CD4-positive, alpha-beta T cell treated with Interleukin-2 at 100 ng/mL for 4 hours (primary cell): ENCODE data around the gene OTUB1.
"Not testable (repeated sequence)": the region's sequence is repeated elsewhere in the genome, so short reads cannot be mapped to it uniquely, and the experiment has no call there.

Experiments
- DNase-seq: peaks from one replicate; pipeline ENCODE4 v3.0.0-alpha.2; 2020; ENCODE audit warnings: low spot score

OTUB1 gene, protein sequence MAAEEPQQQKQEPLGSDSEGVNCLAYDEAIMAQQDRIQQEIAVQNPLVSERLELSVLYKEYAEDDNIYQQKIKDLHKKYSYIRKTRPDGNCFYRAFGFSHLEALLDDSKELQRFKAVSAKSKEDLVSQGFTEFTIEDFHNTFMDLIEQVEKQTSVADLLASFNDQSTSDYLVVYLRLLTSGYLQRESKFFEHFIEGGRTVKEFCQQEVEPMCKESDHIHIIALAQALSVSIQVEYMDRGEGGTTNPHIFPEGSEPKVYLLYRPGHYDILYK

DNA sequence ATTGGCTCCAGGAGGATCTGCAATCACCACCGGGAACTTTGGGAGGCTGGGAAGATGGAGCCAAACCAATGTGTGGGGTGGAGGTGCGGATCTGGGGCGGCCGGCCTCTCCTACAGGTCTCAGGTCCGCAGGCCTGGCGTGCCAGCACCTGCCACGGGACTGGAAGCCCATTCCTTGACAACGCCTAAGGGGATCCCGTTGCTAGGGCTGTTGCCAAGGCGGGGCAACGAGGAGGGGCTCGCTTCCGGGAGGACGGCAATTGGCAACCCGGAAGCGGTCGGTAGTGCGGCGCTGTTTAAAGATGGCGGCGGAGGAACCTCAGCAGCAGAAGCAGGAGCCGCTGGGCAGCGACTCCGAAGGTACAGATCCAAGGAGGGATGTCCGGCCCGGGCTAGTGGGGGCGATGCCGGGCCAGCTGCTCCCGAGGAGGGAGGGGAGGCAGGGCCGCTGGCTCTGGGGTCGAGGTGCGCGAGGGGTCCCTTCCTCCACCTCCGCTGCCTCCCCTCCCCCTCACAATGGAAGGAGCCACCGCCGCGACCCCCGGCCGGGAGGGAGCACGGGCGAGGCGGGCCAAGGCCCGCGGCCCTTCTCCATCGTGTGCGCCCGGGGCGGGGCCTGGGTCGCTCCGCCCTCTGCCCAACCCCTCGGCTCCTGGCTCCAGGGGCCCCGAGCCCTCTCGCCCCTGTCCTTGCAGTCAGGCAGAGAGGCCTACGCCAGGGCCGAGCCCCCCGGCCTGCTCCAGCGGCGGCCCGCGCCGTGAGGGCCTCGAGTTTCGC is at the start of gene OTUB1:
OTUB1 (plus strand) TSS at position 283 of the 776 bp plus-strand sequence; CDS start at position 302, 19 bp downstream.
- peak; percentile 85 for DNase-seq

DNA sequence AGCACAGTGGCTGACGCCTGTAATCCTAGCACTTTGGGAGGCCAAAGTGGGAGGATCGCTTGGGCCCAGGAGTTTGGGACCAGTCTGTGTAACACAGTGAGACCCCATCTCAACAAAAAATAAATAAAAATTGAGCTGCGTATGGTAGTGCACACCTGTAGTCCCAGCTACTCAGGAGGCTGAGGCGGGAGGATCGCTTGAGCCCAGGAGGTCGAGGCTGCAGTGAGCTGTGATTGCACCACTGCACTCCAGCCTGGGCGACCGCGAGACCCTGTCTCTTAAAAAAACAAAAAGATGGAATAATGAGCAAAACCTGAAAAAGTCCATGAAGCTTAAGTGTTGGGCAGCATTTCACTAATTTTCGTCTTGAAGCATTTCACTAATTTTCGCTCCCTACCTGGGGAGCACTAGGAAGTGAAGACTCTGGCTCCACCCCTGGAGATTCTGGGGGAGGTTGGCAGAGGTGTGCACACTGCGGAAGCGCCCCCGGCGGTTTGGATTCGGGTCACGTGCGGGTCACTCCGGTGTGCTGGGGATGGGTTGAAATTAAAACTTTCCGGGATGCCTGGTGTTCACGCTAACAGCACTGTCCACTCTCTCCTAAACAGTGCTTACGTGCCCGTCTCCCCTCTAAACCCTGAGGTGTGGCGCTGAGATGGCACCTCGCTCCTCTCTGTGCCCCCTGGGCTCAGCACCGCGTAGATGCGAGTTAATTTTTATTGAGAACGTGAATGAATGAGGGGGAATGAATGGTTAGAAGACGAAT is 48.3 kb upstream of the OTUB1 start:
- DNase-seq = no peak

DNA sequence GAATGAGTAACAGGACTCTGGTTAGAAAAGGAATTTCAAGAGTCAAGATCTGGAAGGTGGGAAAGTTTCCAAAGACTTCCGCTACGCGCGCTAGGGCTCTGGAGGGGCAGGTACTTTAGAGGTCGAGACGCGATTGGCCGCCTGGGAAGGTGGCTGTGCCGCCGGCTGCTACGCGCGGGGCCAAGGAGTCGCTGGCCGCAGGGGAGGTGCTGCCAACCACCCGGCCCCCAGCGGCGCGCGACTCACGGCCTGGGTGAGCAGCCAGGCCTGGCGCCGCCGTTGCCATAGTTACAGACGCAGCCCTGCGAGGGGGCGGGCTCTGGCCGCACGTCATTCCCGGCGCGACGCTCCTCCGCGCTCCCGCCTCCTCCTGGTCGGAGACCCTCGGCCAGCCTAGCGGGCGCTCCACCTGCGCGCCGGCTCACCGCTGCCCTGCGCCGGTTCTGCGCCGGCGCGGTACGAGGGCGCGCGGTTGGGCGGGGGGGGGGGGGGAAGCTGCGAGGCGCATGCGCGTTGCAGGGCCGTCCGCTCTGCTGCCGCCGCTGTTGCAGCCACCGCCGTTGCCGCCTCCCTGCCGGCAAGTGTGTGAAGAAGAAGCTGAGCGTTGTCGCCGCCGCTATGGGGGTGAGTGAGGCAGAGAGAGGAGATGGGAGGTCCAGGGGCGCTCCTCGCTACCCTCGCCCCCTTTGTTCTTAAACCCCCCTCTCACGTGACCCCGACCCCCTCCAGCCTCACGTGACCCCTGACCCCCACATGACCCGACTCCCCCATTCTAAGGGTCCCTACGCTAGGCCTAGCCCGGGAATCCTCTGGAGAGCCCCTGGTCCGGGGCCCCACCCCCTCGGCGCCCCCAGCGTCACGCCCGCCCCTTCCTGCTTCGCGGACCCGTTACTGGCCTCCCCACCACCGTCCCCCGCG is 47.5 kb upstream of the OTUB1 start, which contains the start of gene NAA40:
NAA40 (plus strand) TSS at position 524 of the 918 bp plus-strand sequence; CDS start at position 619, 95 bp downstream.
- DNase-seq = peak; percentile 96

DNA sequence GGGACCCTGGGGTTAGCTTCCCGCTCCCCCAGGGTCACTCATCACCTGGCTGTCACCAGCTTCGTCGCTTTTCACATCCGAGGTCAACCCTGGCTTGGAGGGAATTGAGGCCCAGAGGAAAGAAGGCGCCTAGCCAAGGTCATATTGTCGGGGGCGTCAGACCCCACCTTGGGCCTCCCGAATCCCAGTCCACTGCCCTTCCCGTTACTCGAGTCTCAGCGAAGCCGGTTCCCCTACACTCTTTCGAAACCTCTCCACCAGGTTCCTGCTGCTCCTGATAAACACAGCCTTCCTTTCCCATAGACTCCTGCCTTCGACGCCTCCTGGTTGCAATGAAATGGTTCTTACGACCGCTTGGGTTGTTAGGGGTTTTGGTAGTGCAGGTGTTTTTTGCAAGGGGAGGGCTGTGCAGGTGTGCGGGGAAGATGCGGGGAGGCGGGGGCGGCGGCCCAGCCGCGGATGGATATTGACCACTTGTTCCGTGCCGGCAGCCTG is 46.8 kb upstream of the OTUB1 start:
- no peak for DNase-seq

DNA sequence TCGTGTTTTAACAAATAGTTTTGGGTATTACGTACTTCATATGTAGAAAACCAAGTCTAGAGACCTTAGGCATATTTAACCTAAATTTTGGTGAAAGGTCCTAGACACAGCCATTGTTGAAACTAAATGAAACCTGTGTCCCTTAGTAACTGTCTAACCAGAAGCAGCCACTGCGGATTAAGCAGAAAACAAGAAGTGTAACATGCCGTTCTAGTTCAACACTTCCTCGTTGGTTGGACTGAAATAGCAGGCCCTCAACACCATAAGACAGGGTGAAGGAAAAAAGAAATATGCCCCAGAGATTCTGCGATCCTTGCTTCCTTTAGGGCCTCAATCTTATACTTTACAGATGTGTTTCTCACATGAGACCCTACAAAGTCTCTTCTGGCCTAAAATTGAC is 45.5 kb upstream of the OTUB1 start:
- DNase-seq = no peak

DNA sequence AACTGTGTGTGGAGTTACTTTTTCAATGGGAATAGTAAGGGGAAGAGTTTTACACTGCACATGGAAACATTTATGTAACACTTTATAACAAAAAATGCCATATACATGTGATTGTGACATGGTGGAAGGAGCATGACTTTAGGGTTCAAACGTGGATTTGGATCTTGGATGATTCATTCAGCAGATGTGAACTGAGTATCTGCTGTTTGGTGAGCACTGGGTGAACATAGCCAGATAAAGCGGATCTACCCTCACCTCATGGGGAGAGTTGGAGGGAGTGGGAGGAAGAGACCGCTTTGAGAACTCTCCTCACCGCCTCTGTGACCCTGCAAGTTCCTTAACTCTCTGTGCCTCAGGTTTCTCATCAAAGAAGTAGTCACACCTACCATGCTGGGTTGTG is 44.3 kb upstream of the OTUB1 start:
- DNase-seq = no peak

DNA sequence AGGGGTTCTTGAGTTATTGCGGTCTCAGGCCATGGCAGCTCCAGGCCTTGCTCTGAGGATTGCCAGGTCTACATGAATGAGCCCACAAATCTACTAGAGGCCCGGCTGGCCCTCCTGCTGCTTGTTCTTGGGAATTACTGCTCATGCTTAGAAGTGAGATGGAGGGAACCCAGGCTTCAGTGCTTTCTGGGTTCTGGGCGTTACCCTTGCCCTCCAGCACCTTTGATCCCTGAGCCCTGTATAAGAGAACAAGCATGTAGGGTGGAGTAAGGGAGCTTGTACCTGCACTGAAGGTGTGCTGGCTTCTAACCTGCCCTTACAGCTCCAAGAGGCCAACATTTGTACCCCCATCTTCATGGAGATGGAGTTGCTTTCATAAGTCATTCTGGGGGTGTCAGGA is 43.4 kb upstream of the OTUB1 start:
- DNase-seq = no peak

DNA sequence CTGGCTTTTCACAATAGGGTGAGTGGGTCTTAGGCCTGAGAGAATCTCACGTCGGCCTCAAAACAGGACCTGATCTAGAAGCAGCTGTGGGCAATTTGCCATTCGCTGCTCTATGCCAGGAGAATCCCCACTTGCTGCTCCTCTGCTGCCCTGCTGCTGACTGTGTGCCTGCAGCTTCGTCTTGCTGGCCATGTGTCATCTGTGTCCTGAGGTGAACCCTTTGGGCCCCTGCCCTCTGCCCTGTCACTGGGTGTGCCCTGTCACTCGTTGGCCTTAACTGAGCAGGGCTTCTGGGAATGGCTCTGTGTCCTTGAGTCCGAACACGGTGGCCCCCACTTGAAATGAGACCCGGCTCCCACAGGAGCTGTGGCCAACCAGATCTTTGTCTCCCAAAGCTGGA is 41.3 kb upstream of the OTUB1 start:
- DNase-seq = no peak

DNA sequence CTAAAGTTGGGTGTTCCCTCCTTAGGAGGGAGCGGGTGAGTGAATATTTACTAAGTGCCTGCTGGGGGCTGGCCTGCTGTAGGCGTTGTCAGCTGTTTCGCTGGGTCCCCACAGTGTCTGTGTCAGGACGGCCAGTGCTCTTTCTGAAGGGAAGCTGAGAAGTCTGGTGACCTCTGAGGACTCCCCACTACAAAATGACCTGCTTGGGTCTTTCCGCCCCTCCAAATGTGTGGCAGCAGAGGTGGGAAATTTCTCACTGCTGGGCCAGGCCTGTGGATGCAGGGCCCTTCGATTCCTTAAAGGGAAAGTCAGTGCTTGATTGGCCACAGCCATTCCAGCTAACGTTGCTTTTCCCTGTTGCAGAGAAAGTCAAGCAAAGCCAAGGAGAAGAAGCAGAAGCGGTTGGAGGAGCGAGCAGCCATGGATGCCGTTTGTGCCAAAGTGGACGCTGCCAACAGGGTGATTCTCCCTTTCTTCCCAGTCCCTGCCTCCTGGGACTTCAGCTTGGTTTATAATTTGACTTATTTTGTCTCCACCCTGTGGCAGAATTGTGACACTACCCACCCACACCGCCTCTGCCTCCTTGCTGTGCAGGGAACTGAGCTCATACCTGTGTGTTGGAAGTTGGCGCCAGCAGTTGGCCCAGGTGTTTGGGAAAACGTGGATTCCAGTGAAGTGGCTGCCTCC is 40.6 kb upstream of the OTUB1 start:
- peak; percentile 65 for DNase-seq

DNA sequence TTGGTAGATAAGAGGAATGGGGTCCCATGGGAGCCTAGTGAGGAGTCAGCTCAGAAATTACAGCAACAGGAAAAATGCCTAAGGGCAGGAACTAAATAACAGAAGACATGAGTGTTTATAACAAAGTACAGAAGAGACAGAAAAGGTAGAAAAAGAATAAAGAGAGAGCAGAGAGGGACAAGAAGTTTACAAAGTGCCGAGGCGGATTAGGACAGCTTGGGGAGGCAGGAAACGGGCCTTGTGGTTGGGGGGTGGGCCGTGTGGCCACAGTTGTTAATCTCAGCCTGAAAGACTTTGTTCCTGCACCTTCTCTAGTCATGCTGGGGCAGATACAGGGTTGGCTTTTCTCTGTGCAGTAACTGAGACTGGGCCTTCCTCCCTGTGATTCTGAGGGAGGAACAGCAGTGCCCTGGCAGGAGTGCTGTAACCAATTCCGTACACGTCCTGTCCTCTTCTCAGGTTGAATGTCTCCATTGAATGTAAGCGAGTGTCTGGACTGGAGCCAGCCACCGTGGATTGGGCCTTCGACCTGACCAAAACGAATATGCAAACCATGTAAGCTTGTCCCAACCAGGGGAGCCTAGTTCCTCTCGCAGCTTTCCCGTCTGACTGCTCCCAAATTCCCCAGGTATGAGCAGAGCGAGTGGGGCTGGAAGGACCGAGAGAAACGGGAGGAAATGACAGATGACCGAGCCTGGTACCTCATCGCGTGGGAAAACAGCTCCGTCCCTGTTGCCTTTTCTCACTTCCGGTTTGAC is 34.3 kb upstream of the OTUB1 start:
- DNase-seq = peak; percentile 39

DNA sequence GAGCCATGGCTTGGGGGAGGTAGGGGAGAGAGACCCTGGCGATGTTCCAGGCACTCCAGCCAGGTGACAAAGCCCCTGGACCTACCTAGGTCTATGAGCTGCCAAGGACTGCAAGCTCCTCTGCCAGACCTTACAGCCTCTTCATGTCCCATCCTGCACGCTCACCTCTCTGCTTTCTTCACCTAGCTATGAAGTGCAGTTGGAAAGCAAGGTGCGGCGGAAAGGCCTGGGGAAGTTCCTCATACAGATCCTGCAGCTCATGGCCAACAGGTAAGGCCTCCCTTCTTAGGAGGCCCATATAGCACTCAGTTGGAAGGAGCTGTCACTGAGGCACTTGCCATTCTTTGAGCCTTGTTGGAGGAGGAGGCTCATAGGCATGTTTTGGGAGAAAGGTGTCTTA is 33.7 kb upstream of the OTUB1 start:
- no peak for DNase-seq

DNA sequence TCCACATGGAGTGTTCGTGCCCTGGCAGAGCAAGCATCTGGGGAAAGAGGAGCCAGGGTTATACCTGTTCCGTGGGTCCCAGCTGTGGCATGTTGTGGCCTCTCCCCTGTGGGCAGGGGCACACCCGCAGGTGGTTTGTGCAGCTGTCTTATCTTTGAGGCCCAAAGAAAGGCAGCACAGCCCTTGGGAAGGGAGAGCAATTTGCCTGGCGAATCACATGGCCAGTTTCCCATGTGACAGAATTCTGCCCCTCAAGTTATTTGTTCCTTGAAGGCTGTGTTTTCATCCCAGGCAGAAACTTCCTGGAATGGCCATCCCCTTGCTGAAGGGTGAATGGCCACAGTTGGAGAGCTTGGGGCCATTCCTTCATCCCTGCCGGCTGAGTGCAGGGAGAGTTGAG is 28.2 kb upstream of the OTUB1 start:
- no peak for DNase-seq

DNA sequence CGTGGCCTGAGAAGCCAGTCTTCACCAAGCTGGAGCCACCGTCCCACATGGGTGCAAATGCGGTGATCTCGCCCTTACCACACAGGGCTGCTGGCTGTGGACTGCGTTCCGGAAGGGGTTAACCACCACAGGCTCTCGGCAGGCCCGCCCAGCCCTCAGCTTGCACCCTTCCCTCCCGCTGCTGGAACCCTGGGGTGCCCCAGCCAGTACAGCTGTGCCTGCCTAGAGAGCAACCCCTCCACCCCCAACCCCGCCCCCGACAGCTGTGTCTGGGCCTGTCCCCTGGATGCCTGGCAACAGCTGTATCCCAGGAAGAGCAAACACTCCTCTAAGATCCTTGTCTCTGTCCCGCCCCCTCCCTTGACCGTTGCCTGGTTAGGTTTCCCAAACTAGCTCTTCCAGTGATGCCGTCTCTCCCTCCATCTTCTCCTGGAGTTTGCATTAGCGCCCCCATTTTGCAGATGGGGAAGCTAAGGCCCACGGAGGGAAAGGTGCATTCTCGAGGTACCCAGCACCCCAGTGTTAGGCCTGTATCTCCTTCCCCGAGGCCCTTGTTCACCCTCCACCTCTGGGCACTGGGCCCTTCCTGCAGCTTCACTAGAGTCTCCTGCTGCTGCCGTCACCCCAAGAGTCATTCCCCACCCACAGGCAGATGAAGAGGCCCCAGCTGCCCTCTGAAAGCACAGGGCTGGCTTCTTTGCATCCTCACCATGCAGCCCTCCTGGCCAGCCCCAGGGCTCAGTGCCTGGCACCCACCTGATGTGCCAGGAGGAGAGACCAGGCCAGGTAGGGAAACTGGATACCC is 24.4 kb upstream of the OTUB1 start:
- DNase-seq = peak; percentile 22

DNA sequence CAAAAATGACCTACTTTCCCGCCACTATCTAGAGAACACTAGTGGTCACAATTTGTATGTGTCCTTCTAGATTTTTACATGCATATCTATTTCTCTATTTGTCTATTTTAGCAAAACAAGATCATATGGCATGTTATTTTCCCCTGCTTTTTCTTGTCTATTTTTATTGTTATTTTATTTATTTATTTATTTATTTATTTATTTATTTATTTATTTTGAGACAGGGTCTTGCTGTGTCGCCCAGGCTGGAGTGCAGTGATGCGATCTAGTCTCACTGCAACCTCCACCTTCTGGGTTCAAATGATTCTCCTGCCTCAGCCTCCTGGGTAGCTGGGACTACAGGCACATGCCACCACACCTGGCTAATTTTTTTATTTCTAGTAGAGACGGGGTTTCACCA is 22.3 kb upstream of the OTUB1 start:
- DNase-seq = not testable (repeated sequence)

DNA sequence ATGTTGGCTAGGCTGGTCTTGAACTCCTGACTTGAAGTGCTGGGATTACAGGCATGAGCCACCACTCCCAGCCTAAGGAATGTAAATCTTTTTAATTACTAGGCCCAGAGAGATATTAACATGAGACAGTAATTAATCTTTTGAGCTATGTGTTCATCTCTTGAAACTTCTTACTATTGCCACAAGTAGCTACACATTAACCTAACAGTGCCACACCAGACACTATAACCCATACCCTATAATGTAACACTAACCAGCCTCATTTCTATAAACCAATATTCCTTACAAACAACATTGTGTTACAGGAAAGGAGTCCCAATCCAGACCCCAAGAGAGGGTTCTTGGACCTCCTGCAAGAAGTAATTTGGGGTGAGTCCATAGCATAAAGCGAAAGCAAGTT is 19.8 kb upstream of the OTUB1 start:
- DNase-seq = no peak

DNA sequence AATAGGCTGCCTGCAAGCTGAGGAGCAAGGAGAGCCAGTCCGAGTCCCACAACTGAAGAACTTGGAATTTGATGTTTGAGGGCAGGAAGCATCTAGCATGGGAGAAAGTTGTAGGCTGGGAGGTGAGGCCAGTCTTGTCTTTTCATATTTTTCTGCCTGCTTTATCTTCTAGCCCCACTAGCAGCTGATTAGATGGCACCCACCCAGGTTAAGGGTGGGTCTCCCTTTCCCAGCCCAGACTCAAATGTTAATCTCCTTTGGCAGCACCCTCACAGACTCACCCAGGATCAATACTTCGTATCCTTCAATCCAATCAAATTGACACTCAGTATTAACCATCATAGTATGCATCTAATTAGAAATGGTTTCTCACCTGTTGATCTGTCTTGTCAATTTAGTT is 16.8 kb upstream of the OTUB1 start:
- DNase-seq = no peak

DNA sequence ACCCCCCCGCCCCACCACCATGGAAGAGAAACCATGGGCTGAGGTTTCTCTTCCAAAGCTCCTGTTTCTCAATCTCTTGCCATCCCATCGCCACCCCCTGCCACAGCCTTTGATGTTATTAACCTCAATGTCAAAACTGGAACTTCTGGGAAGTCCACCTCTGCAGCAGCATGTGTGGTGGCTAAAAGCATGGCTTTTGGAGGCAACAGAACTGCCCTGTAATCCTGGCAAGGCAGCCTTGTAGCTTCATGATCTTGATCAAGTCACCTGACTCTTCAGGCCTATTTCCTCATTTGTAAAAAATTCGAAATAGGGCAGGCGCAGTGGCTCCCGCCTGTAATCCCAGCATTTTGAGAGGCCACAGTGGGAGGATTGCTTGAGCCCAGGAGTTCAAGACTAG is 15.3 kb upstream of the OTUB1 start:
- no peak for DNase-seq

DNA sequence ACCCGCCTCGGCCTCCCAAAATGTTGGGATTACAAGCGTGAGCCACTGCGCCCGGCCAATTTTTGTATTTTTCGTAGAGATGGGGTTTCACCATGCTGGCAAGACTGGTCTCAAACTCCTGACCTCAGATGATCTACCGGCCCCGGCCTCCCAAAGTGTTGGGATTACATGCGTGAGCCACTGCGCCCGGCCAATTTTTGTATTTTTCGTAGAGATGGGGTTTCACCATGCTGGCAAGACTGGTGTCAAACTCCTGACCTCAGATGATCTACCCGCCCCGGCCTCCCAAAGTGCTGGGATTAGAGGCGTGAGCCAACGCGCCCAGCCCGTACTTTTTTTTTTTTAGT is 12.4 kb upstream of the OTUB1 start:
- not testable (repeated sequence) for DNase-seq
